Activated CD4-positive, alpha-beta T cell treated with anti-CD3 and anti-CD28 coated beads, Interleukin-2, amount 50 U/mL, for 1 hour (primary cell): ENCODE results near the gene ADORA3.

Source experiments
- DNase-seq: peaks from one replicate; pipeline ENCODE4 v3.0.0-alpha.2; 2020

The ADORA3 gene

DNA sequence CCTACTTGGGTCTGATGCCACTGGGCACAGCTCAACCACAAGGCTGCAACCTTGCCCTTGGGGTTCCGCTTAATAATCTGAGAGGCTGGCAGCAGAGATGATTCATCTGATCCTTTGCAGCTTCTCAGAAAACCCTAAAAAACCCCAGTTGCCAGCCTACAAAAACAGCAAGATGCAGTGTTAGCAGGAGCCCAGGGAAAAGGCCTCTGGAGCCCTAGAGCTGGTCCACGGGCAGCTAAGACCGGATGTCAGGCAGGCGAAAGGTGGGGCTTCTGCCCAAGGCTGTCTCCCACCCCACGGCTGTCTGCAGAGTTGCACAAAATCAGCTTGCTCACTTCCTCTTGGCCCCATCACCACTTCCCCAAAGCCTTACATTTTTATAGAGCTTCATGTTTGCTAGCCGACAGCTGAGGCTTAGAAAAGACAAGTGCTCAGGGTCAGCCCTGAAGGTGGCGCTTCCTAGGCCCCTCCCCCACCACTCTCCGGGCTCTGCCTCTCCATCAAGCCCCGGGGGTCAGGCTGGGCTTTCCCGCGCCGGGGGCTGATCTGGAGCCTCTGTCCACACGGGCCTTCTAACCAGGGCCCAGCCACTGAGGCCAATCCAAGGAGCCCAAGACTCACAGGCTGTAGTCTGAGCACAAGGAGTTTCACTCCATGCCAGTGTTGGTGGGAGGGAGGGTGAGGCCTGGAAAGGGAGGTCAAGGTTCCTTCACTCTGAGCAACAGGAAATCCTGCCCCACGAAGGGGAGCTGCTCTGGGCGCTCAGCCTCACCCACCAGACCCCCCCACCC is 4.2 kb upstream of the ADORA3 start:
- DNase-seq, result peak; percentile 45

DNA sequence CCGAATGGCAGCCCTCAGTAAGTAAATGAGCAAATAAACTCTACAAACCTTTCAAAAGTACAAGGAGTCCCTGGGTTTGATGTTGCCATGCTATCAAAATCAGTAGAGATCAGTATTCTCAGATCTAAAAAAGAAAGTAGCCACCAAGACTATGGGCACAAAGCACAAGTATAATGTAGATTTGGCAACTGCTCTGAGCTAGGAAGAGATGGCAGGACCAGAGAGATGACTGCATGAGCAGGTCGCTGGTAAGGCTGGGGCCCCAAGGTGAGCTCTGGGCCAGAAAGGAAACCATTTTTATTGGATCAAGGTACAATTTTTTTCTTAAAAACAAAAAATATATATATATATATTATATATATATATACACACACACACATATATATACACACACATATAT is 3.1 kb upstream of the ADORA3 start:
- DNase-seq, result no peak

DNA sequence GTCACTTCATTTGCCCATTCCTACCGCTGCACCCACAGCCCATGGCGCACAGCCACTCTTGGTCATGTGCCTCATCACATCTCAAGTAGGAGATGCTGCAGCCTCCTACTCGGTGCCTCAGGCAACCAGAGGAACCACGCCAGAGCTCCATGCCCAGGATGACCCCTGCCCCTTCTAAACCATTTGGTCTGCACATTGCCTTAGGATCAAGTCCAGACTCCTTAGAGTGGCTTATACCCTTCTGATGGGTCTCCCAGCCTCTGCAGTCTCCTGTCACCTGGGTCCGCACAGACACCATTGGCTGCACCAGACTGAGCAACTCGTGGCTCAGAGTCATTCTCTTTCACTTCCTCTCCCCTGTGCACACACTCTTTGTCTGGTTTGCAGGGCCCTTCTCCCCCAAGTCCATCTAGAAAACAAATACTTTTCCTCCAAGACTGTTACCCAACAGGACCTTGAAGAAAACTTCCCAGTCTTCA is 2.2 kb upstream of the ADORA3 start:
- DNase-seq, result no peak

DNA sequence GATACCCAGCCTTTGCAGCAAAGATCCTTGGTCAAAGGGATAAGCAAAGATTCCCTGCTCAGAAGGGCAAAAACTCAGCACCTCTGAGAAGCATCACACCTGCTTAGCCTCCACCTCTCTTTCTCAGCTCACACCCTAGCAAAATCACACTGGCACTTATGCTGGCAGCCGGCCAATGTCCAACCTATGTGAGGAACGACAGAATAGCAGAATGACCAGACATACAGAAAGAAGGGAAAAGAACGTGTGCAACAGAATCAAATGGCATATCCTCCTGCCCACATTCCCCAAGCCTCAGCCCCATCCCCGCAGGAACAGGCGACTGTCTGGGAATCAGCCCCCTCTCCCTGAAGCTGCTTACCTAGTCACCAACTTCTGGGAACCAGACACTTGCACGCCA is 664 bp upstream of the ADORA3 start:
- no peak for DNase-seq

DNA sequence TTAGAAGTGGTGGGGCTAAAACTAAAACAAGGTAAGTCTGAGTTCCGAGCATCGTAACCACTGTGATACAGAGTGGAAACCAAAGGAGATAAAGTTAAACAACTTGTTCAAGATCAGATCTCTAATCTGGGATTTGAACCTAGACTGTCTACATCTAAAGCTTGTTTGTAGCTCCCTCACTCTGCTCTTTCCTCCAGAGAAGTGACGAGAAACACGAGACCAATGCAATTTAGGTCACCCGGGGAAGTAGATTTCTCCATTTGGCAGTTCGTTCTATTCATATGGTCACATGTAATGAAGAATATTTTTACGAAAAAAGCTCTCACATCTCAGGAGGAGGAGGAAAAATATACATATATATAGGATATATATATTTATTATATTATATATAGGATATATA is 1.8 kb downstream of the ADORA3 start:
- no peak for DNase-seq

DNA sequence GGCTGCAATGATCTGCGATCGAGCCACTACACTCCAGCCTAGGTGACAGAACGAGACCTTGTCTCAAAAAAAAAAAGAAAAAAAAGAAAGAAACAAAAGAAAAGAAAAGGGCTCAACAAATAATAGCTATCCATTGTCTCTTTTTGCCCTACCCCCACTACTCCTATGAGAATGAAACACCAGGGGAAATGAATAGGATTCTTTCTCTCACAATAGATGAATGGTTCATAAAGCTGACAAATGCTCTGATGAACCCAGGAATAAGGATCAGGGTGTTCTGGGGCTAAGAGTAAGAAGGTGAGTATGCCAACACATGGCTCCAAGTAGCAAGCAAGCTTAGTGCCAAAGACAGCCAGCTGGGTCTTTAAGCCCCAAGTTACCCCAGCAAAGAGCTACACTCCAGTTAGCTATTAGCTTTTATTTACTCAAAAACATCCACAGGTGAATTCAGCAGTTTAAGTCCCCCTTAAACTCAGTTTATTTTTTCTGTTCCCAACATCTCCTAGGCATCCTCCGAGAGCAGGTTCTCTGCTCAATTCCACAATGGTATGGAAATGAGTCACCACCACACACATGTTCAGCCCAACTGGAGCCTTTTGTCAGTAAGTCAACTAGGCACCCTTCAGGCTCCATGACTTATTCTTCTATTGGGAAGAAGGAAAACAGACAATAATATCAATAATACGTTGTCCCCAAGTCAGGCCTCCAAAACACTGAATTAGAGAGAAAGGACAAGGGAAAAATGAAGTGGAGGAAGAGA is 4.2 kb downstream of the ADORA3 start:
- no peak for DNase-seq

DNA sequence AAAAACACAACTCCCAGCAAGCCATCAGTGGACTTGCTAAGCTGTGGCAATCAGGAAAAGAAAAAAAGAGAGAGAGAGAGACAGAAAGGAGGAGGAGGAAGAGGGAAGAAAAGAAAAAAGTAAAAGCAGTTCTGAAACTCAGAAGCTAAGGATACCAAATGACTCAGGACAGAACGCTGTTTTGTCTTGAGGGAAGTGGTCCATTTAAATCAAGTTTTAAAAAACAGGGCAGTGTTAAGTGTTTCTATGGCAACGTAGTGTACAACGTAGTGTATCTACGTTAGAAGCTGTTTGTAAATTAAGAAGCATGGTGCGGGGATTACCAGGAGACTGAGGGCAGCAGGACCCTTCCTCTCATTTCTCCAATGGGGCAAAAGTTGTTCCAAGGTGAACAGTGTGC is 5.8 kb downstream of the ADORA3 start:
- DNase-seq, result no peak

DNA sequence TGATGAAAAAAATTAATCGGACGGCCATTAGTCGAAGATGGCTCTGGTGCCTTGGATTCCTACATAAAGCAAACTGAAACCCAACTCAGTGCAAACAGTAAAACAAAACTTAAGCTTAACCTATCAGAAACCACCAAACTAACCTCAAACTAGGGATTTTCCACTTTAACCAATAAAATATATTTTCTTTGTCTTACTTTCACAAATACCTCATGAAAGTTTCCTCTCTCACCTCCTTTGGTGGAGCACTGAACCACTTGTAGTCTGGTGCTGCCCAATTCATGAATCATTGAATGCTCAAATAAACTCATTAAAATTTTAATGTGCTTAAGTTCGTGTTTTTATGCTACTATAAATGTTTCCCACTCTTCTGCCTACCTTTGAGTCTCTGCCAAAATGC is 7.0 kb downstream of the ADORA3 start:
- DNase-seq, result no peak

DNA sequence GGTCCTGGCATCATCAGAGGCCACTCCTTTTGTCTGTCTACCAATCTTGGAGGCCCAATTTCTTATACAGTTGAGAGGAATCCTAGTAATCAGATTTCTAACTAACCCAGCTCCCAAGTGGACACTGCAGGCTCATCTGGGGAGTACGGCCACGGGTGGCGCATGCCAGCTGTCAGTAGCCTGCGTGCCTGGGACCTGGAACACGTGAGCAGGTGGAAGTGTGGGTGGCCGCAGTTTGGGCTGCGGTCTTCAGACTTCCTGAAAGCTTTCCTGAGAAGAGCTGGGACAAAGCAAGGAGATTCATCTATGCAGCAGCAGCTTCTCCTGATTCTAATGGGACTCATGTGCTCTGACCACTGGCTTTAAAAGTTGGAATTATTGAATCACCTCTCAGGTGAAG is 12.4 kb downstream of the ADORA3 start:
- no peak for DNase-seq

DNA sequence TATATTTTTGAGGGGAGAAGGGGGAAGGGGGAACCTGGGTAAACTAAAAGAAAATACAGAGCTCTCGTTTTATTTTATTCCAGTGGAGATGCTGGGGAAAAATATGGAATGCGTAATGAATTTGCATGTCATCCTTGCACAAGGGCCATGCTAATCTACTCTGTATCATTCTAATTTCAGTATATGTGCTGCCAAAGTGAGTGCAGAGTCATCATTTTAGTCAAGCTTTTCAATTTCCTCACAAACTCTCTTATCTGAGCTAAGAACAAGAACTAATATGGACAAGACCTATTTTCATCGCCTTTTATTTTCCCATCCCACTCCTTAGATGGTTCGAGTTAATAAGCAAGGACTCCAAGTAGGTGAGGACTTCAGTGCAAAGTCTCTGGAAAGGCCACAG is 13.2 kb downstream of the ADORA3 start:
- no peak for DNase-seq

DNA sequence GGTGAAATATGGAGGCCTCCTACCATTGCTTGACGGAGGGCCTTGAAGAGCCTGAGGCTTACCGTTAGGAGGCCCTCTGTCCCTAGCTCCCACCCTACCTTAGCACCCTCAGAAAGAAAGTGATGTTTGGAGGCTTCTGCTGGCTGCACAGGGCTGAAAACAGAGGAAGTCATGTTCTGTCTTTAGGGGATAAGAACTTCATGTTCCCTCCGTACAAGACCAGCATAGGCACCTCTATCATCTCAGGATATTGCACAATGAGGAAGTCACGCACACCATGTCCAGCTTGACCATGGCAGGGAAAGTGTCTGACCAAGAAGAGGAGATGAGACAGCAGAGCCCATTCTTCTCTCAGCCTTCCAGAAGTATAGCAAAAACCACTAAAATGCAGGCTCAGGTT is 13.8 kb downstream of the ADORA3 start:
- no peak for DNase-seq

DNA sequence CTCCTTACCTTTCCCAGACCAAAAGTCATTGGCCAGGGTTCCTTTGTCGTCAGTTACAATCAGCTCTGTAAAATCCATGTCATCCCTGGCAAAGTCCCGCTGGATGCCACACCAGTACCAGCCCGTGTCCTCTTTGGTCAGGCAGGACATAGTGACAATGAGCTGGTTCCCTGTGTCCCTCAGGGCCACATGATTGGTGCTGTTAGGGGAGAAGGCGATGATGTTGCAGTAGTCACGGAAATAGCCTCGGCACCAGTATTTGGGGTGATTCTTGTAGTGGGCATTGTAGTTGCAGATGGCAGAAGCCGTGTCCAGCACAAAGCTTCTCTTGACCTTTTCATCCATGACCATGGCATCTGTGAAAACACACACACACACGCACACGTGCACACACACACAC is 14.8 kb downstream of the ADORA3 start:
- no peak for DNase-seq

DNA sequence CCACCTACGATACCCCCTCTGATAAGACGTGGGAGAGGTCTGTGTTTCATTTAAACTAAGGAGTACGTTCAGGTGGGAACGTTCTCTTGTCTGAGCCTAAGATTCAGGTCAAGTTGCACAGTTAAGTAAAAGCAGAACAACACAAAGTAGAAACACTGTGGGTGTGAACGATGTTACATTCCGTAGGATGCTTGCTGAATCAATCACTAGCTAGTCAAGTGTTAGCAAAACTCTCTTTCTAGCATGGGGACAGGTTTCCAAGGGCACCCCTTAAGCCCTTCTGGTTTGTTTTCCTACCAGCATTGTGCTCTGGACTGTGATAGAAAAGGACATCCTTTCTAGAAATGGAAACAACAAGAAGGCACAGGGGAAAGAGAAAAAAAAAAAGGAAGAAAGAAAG is 16.3 kb downstream of the ADORA3 start:
- DNase-seq, result no peak

DNA sequence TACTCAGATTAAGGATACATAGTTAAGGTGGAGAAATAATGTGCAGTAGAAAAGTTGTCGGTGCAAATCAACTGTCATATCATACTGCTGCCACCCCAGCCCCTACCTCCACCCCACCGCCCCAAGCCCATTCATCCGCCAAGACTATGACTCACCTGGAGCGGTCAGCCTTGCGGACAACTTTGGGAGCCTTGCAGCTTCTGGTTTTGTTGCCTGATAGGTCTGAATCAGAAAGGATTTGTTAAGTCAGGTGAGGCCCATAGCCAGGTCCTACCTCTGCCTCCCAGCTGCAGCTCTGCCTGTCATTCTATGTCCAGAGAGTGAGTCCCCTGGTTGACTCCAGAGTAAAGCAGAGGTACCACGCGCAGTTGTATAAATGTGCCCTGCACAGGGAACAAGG is 17.0 kb downstream of the ADORA3 start:
- no peak for DNase-seq

DNA sequence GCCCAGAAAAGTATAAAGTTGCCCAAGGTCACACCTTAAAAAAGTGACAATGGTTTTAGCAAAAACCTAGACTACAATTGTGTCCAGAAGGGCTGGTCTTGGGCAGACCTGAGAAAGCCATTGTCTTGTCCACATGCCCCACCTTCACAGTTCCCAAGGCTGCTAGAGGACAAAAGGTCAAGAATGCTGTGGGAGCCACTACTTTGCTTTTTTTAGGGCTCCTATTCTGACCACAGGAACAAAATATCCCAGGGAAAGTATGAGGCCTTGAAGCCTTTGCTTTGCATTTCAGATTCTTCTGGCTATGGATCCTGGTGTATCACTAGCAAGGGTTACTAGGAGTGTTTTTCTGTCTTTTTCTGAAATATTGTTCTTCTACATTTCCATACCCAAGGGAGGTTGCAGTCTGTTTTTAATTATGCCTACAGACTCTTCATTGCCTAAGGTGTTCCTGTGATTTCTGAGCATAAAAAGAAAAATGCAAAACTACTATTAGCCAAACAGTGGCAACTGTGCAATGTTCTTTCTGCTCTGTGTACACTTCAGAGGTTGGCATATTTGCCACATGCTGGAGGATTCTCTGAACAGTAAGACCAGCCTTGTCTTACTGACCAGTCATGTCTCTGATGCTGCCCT is 18.9 kb downstream of the ADORA3 start:
- no peak for DNase-seq

DNA sequence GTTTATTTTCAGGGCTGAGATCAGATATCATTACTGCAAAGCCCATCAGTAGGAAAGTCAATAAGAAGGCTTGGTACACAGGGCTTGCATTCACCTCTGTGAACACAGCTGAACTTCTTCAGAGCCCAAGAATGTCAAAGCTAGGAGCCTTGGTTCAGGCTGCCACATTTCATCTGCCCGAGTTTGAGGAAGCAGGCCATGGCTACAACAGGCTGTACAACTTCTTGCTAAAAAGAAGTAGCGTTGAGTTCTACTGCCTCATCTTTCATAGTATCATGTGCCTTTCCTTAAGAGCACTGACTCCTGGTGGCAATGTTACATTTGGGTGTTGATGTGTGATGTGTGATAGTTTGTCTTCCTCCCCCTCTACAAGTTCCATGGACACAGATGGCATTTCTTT is 19.6 kb downstream of the ADORA3 start:
- no peak for DNase-seq

DNA sequence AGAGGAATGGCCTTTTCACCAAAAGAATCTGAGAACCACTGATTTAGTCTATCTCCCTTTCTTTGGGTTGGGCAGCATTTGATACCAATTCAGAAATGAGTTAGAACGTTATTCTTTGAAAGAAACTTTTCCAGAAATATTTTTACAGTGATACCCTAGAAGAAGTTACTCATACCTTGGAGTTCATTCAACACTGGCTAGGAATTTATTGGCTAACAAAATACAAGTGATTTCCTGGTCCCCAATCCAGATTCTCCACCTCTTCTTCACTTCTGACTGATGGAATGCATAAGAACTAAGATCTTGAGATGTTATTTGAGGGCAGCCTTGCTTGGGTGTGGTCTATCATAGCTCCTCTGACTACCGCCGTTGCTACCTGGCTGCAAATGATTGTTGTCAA is 20.3 kb downstream of the ADORA3 start:
- no peak for DNase-seq

DNA sequence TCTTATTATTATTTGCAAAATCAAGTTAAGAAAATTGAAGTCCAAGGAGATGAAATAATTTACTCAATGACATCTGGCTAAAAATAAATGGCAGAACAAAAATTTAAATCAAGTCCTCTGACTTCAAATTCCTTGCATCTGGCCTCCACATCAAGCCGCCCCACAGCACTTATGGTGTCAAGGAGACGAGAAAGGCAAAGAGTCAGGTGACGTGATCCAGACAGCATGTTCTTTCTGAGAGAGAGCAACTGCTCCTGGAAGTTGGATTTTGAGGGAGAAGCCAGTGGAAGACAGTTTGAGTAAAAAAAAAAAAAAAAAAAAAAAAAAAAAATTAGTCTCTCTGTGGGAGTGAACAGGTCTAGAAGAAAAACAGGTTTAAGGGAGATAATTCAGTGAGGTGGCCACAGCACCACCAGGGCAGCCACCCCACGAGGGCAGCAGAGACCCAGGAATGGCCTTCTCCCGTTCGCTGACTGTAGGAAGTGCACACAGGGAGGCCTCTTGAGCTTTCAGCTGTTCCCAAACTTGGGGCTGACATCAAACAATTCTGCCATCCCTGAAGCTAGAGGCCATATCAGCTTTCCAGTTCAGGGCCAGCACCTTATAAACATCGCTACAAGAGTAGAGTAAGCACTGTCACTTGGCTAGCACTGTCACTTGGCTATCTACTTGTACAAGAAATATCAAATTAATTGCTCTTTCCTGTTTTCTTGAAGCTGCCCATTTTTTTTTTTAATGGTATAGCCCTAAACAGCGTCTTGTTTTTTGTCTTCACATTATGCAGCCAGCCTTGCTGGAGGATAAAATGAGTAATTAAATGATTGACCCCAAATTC is 21.8 kb downstream of the ADORA3 start:
- DNase-seq, result peak; percentile 48

DNA sequence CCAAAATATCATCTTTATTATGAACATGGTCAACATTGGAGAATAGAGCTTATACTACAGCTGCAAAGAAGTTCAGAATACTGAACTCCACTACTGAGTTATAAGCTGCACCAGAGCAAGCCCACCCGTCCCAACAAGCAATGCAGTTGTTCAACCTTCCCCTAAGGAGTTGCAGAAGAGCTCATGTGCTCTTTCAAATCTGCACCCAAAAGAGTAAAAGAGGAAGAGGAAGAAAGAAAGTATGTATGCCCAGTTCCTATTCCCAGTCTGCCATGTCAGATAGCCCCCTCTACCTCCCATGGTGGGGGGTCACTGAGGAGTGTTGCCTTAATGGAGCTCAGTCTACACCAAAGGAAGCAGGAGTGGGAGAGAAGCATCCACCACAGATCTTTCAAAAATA is 22.8 kb downstream of the ADORA3 start:
- DNase-seq, result no peak

DNA sequence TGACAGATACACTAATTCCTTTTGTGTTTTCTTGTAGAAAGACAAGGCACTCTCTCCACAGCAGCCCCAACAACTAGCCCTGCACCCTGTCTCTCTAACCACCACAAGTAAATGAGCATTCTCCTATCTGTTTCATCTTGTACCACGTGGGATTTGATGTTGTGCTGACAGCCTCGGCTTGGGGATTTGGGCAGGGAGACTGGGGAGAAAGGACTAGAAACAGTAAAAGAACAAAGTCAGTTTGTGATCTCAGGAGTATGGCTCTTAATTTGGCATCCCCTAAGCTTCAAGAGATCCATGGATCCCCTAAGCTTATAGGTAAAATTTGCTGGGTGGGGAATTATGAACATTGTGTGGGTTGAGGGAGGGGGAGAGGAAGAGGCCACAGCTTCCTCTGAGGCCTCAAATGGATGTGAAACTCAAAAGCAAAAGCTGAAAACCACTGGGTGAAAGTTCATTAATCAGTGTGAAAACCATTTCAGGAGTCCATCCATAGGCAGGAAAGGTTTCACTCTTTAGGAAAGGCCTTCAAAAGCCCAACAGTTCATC is 26.6 kb downstream of the ADORA3 start:
- DNase-seq, result peak; percentile 24

DNA sequence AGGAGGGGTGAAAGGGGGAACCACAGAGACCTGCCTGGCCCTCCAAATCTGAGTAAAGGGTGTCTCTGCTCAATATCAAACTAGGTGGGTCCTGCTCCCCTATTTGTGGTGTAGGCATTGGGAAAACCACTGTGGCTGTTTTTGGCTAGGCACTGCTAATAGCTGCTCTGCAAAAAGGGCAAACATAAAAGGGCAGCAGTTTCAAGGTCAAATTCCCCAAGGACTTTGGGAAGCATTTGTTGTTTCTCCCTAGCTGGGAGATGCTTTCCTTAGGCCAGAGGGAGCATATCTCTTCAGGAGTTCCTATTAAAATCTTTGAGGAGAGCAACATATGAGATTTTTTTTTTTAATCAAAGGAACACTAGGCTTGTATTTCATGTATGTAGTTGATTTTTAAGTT is 27.2 kb downstream of the ADORA3 start:
- DNase-seq, result no peak

DNA sequence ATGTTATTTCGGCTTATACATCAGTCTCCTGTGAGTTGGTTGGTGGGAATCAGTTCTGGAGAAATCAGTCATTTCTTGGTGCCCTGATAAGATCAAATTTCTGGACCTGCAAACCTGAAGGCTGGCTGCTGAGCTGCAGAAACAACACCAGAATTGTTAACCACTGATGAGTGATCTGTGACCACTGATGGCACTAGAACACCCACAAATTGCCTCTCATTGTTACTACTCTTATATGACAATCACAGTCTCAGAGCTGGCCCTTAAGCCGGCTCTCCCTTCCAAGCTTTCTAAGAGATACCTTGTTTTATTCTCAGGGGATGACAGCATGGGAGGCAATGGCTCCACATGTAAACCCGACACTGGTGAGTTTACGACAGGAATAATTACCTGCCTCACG is 27.7 kb downstream of the ADORA3 start:
- no peak for DNase-seq

DNA sequence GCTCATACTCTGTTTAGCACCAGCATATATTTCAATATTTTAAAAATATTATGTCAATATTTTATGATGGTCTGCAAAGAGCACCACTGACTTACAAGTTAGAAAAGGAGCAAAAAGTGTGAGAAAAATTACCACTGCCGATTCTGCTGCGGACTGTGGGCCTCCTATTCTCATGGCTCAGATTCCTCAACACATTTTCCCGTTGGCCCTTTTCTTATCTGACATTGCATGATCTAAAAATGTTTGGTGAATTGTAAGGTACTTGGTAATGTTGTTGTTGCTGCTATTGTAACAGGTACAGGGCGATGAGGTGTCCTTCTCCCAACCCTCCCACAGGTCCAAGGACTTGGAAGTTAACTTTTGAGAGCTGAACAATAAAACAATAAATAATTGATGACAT is 28.9 kb downstream of the ADORA3 start:
- no peak for DNase-seq
